Measurements from ENCODE around the gene MFSD2A.

Gene MFSD2A

GRCh38 chr1:39952359-39953110 is 2.4 kb upstream of the MFSD2A start:
- Histone ChIP-seq H3K4me3 (ENCODE audit: low read depth, low read length) (no peak overlapping the region), H3K27me3 (replicated peaks) (no peaks in the 10 kb centered on the region), H3K36me3 (replicated peaks) (no peaks in the 10 kb centered on the region), H3K27ac (no peak overlapping the region)
- TF ChIP-seq CTCF (IDR thresholded peaks at IDR 0.05; ENCODE audit: low read depth, low read length, missing control alignments), result no peak
- DNase-seq, result no peak
- in situ Hi-C loops (cut with HindIII; ENCODE audit: low pct_ligation_motif_present, low sequenced_read_pairs), result no loop called here

- no peak overlapping the region for H3K27ac ChIP-seq
- DNase-seq, result no peak
- H3K36me3 ChIP-seq (replicated peaks), result no peaks in the 10 kb centered on the region
- in situ Hi-C loops (cut with HindIII; ENCODE audit: low pct_ligation_motif_present, low sequenced_read_pairs), result no loop called here
- no peak for TF ChIP-seq CTCF (IDR thresholded peaks at IDR 0.05; ENCODE audit: low read depth, low read length, missing control alignments)
- H3K4me3 ChIP-seq (ENCODE audit: low read depth, low read length), result peak overlapping the region; percentile 72
- no peaks in the 10 kb centered on the region for H3K27me3 ChIP-seq (replicated peaks)
Observed at GRCh38 chr1:39954324-39954869, 548 bp upstream of the MFSD2A start.

GRCh38 chr1:39955547-39956539 is 898 bp downstream of the MFSD2A start:
- Histone ChIP-seq H3K27ac (no peak overlapping the region), H3K36me3 (replicated peaks) (no peaks in the 10 kb centered on the region), H3K4me3 (ENCODE audit: low read depth, low read length) (peak overlapping the region; percentile 72), H3K27me3 (replicated peaks) (no peaks in the 10 kb centered on the region)
- no peak for TF ChIP-seq CTCF (IDR thresholded peaks at IDR 0.05; ENCODE audit: low read depth, low read length, missing control alignments)
- in situ Hi-C loops (cut with HindIII; ENCODE audit: low pct_ligation_motif_present, low sequenced_read_pairs), result no loop called here
- peak; percentile 31 for DNase-seq

DNA sequence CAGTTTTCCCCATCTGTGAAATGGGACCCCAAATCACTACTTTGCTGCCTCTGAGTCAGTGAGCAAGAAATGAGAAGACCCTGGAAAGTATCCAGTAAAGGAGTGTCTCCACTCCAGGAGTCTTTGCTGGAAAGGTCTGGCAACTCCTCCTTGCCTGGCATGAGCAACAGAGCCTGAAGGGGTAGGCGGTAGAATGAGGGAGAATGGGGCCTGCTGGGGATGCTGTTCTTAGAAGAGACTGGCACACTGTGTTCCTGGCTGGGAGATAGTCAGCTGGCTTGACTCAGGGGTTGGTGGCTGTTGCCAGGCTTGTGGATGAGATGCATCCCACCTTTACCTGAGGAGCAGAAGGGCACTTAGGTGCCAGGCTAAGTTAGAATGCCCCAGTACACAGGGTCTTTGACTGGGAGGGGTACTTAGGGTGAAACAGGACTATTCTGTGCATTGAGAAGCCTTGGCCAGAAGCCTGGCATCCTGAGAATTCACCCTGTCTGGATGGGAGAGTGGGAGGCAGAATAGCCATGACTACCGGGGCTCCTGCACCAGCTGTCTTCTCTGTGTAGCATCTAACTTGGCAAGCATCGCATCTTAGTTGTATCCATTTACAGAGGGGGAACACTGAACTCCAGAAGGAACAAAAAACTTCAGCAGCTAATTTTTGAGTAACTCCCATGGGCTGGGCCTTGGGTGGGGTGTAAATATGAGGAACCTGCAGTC is 2.5 kb downstream of the MFSD2A start:
- Histone ChIP-seq H3K4me3 (ENCODE audit: low read depth, low read length) (no peak overlapping the region), H3K27ac (no peak overlapping the region), H3K27me3 (replicated peaks) (no peaks in the 10 kb centered on the region), H3K36me3 (replicated peaks) (no peaks in the 10 kb centered on the region)
- in situ Hi-C loops (cut with HindIII; ENCODE audit: low pct_ligation_motif_present, low sequenced_read_pairs), result no loop called here
- no peak for DNase-seq
- no peak for TF ChIP-seq CTCF (IDR thresholded peaks at IDR 0.05; ENCODE audit: low read depth, low read length, missing control alignments)

DNA sequence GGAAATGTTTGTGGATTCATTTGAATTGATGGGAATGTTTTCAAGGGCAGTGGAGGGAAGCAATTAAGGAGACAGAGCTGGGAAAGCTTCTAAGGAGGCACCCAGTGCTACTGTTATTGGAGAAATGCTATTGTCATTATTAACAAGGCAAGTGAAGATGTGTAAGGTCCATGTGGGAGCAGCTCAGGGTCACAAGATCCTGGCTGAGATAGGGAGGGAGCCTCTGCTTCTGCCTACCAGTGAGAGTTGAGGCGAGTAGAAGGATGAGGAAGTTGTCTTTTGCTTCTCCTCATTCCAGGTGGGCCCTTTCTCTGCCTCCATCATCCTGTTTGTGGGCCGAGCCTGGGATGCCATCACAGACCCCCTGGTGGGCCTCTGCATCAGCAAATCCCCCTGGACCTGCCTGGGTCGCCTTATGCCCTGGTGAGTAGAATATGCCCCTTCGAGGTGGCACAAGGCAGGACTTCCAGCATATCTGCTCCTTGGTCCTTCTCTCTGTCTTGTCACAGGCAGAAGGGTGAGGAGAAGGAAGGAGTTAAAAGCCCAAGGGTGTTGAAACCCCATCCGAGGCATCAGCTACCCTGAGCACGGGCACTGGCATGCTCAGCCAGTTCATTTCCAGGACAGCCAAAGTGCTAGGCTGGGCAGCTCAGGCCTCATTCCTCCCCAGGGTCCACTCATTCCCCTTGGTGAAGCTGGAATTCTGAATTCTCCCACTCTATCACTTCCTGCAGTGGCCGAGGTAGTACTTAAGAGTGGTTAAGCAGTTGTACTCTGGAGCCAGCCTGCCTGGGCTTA is 3.7 kb downstream of the MFSD2A start:
- TF ChIP-seq CTCF (IDR thresholded peaks at IDR 0.05; ENCODE audit: low read depth, low read length, missing control alignments), result no peak
- no peaks in the 10 kb centered on the region for H3K27me3 ChIP-seq (replicated peaks)
- no peaks in the 10 kb centered on the region for H3K36me3 ChIP-seq (replicated peaks)
- in situ Hi-C loops (cut with HindIII; ENCODE audit: low pct_ligation_motif_present, low sequenced_read_pairs), result no loop called here
- no peak overlapping the region for H3K27ac ChIP-seq
- no peak for DNase-seq
- no peak overlapping the region for H3K4me3 ChIP-seq (ENCODE audit: low read depth, low read length)
